SK-N-SH (cell line): ENCODE data around the gene FAM25C.
"Not testable (repeated sequence)": the region's sequence is repeated elsewhere in the genome, so short reads cannot be mapped to it uniquely, and the experiment has no call there.

Experiments used
- CTCF ChIP-seq: fragments of 200-600 bp; sonication (generic); IDR thresholded peaks from 2 replicates; pipeline ENCODE4 v1.6.1; 2017; ENCODE audit warnings: antibody characterized with exemption, mild to moderate bottlenecking, moderate library complexity
- EP300 ChIP-seq, 2 experiments: IDR thresholded peaks; 2 replicates each; pipeline versions ENCODE4 v1.4.0 to v1.6.1; 2012; ENCODE audit warnings: borderline replicate concordance in 1 of 2, low read depth in 1 of 2, low read length in 1 of 2
- GABPA ChIP-seq: IDR thresholded peaks from 2 replicates; pipeline ENCODE4 v1.4.0; 2012; ENCODE audit warnings: low read depth, mild to moderate bottlenecking
- RAD21 ChIP-seq: IDR thresholded peaks from 2 replicates; pipeline ENCODE4 v1.6.1; 2012; ENCODE audit warnings: mild to moderate bottlenecking, low read length
- RFX5 ChIP-seq: IDR thresholded peaks from 2 replicates; pipeline ENCODE4 v1.6.1; 2012; ENCODE audit warnings: mild to moderate bottlenecking, improper control_type of control experiment, low read length
- SMC3 ChIP-seq: IDR thresholded peaks from 2 replicates; pipeline ENCODE4 v1.6.1; 2012; ENCODE audit warnings: low read depth, low read length, improper control_type of control experiment
- TAF1 ChIP-seq: IDR thresholded peaks from 2 replicates; pipeline ENCODE4 v1.6.1; 2012; ENCODE audit warnings: low read depth, mild to moderate bottlenecking, low read length, moderate library complexity, borderline replicate concordance
- TEAD4 ChIP-seq: IDR thresholded peaks from 2 replicates; pipeline ENCODE4 v1.4.0; 2012; ENCODE audit warnings: mild to moderate bottlenecking, borderline replicate concordance; ENCODE audit not compliant: insufficient read depth

DNA sequence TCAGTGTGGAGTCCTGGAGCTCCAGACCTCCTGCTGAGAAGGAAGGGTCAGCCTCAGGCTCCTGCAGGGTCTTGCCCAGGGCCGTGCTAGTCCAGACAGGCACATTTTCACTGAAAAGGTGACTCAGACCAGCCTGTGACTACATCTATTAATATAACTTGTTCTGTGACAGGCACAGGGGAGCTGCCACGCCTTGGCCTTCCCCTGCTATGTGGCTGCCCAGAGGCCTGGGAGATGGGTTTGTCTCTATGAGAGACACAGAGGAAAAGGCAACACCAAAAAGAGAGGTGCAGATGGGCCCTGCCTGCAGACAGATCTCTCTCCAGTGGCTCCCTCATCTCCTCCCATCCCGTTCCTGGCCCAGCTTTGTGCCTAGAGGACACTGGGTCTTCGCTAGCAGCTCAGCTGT, 10.0 kb downstream of the FAM25C start:
- not testable (repeated sequence) for TF ChIP-seq RAD21; CTCF; TAF1; EP300 (IDR thresholded peaks at IDR 0.05; ENCODE audit: borderline replicate concordance in 1 of 2, low read depth in 1 of 2, low read length in 1 of 2); TEAD4; GABPA; SMC3; RFX5
